Keratinocyte (primary cell): ENCODE measurements around the gene SOX15.
A peak's percentile ranks its signal among the peaks of the same experiment; 100 is the strongest.

Source experiments
- EZH2 ChIP-seq: IDR thresholded peaks from one replicate; pipeline ENCODE4 v1.6.1; 2012; ENCODE audit warnings: inconsistent platforms, mild to moderate bottlenecking, low read length, moderate library complexity
- TF ChIP-seq, protein P1 (sequence below), 3 experiments: IDR thresholded peaks in 1 of 3; conservative IDR thresholded peaks in 1 of 3; optimal IDR thresholded peaks in 1 of 3; 2 replicates in 2 of 3; 3 replicates in 1 of 3; pipeline versions ENCODE3 to v1.5.1; 2011; ENCODE audit warnings: low read length in 3 of 3, mild to moderate bottlenecking in 3 of 3, moderate library complexity in 2 of 3, control low read depth in 1 of 3, inconsistent platforms in 1 of 3; ENCODE audit not compliant: insufficient read depth in 2 of 3; ENCODE audit errors: extremely low read depth in 1 of 3

- TF ChIP-seq, protein P1, sequence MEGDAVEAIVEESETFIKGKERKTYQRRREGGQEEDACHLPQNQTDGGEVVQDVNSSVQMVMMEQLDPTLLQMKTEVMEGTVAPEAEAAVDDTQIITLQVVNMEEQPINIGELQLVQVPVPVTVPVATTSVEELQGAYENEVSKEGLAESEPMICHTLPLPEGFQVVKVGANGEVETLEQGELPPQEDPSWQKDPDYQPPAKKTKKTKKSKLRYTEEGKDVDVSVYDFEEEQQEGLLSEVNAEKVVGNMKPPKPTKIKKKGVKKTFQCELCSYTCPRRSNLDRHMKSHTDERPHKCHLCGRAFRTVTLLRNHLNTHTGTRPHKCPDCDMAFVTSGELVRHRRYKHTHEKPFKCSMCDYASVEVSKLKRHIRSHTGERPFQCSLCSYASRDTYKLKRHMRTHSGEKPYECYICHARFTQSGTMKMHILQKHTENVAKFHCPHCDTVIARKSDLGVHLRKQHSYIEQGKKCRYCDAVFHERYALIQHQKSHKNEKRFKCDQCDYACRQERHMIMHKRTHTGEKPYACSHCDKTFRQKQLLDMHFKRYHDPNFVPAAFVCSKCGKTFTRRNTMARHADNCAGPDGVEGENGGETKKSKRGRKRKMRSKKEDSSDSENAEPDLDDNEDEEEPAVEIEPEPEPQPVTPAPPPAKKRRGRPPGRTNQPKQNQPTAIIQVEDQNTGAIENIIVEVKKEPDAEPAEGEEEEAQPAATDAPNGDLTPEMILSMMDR (optimal IDR thresholded peaks at IDR 0.05 in 1 of 3, IDR thresholded peaks at IDR 0.05 in 1 of 3, conservative IDR thresholded peaks at IDR 0.05 in 1 of 3; ENCODE audit: extremely low read depth in 1 of 3, insufficient read depth in 2 of 3, low read length in 3 of 3), result peak in 1 of 3 experiments; percentile 7
- no peak for TF ChIP-seq EZH2
Measured at GRCh38 chr17:7573324-7574080, 16.4 kb downstream of the SOX15 start.
